Osteocyte (in vitro differentiated cells): ENCODE measurements around the gene KLF13. TPM values are rescaled to one million over a fixed set of nuclear protein-coding genes. Genes with fewer than 3 reads are reported as not detected.
A peak's percentile ranks its signal among the peaks of the same experiment; 100 is the strongest.

Source experiments
- DNase-seq: peaks from one replicate; pipeline ENCODE4 v3.0.0; 2021; ENCODE audit warnings: mixed read lengths; ENCODE audit not compliant: unreplicated experiment; ENCODE audit errors: extremely low spot score
- H3K27ac Mint-ChIP-seq: one replicate; pipeline ENCODE4 v1.8.0; 2021; ENCODE audit warnings: mild to moderate bottlenecking, mixed read lengths; ENCODE audit not compliant: unreplicated experiment
- H3K27me3 Mint-ChIP-seq: one replicate; pipeline ENCODE4 v1.8.0; 2021; ENCODE audit warnings: mixed read lengths; ENCODE audit not compliant: unreplicated experiment
- H3K36me3 Mint-ChIP-seq: one replicate; pipeline ENCODE4 v1.8.0; 2021; ENCODE audit warnings: mixed read lengths; ENCODE audit not compliant: unreplicated experiment
- H3K4me1 Mint-ChIP-seq: one replicate; pipeline ENCODE4 v1.8.0; 2021; ENCODE audit warnings: mixed read lengths; ENCODE audit not compliant: unreplicated experiment
- H3K4me3 Mint-ChIP-seq: one replicate; pipeline ENCODE4 v1.8.0; 2021; ENCODE audit warnings: mild to moderate bottlenecking, moderate library complexity, mixed read lengths; ENCODE audit not compliant: unreplicated experiment
- H3K9me3 Mint-ChIP-seq: one replicate; pipeline ENCODE4 v1.8.0; 2021; ENCODE audit warnings: mixed read lengths; ENCODE audit not compliant: unreplicated experiment
- total RNA-seq: library from RNA; stranded (reverse); gene quantifications from 2 replicates; pipeline ENCODE4 v1.2.1, GENCODE V29; 2021
- TF ChIP-seq, protein P1 (sequence below): fragments of 200-600 bp; sonication (generic); IDR thresholded peaks from 2 replicates; pipeline ENCODE4 v1.5.0; 2021; ENCODE audit warnings: antibody characterized with exemption, mild to moderate bottlenecking, moderate library complexity

KLF13 gene
- total RNA-seq, 1 donor from 2014 or later = 54.5 TPM

DNA sequence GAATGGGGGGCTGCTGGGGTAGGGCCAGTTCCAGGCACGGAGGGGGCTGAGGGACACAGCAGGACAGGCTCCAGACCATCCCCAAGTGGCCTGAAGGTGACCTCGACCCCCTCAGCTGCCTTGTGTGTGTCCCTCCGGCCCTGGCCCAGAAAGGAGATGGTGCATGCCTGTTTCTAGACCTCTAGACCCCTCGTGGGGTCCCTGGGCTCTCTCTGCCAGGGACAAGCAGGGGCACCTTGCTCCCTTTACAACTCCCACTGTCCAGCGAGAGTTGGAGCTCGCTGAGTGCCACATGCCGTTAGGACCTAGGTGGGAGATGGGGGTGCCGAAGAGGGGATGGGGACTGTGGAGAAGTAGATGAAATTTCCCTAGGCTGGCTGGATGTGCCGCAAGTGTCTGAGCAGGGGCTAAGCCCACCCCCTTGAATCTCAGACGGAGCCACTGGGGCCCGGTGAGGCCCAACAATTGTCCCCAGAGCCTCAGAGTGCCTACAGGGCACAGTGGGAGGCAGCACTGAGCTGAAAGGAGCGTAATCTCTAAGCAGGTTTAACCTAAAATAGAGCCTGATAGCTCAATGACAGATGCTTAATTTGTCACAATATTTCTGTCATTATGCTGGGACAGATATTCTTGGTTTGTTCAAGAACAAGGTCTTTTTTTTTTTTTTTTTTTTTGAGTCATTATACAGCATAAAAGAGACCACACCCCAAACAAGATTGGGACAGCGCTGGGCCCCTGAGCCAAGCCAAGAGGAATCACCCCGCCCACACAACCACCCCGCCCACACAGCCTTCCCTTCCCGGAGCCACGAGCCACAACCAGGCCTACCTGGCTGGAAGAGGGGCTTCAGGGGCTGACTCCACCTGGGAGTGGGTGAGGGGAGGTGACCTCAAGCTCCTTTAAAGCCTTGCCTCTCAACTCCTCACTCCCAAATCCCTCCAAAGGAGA is 23.6 kb upstream of the KLF13 start:
- Mint-ChIP-seq H3K27me3 (peaks cover 27% of the 10 kb centered on the region), H3K27ac (no peak overlapping the region), H3K36me3 (no peaks in the 10 kb centered on the region), H3K9me3 (no peaks in the 10 kb centered on the region), H3K4me3 (no peak overlapping the region), H3K4me1 (peaks cover 17% of the 10 kb centered on the region)
- TF ChIP-seq, protein P1, sequence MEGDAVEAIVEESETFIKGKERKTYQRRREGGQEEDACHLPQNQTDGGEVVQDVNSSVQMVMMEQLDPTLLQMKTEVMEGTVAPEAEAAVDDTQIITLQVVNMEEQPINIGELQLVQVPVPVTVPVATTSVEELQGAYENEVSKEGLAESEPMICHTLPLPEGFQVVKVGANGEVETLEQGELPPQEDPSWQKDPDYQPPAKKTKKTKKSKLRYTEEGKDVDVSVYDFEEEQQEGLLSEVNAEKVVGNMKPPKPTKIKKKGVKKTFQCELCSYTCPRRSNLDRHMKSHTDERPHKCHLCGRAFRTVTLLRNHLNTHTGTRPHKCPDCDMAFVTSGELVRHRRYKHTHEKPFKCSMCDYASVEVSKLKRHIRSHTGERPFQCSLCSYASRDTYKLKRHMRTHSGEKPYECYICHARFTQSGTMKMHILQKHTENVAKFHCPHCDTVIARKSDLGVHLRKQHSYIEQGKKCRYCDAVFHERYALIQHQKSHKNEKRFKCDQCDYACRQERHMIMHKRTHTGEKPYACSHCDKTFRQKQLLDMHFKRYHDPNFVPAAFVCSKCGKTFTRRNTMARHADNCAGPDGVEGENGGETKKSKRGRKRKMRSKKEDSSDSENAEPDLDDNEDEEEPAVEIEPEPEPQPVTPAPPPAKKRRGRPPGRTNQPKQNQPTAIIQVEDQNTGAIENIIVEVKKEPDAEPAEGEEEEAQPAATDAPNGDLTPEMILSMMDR = no peak
- peak; percentile 80 for DNase-seq

DNA sequence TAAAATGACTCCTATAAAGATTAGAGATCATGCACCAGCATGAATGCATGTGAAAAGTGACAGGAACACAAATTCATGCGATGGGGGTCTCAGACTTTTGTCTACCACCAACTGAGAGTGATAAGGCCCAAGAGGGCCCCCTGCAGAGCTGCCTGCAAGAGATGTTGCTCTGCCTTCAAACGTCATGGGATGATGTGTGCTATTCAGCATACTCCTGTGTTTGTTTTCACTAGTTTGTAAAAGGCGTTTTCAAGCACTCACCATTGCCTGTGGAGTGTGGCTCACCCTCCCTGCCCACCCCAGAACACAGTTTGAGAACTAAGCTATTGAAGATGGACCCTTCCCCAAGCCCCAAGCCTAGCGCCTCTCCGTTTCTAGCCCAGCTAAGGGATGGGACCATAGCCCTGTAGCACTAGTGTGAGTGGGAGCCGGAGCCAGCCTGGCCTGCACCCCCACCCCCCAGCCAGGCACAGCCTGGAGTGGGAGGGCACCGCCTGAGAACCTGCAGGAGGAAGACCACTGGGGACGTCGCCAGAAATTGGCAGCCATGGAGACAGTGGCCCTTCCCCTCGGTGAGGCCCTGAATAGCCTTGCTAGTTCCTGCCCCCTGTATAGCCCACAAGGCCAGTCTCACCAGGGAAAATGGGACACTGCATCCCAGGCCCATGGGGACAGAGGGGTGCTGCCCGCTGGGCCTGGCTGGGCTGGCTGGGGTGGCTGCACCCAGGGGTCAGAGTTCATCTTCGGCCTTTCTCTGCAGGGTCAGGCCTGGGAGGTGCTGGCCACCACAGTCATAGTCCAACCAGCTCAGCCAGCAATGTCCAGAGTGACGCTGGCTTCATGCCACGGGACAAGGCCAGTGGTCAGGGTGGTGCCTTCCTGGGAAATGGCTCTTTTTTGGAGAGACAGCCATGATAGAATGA is 22.6 kb upstream of the KLF13 start:
- peaks cover 32% of the 10 kb centered on the region for H3K27me3 Mint-ChIP-seq
- no peak overlapping the region for H3K27ac Mint-ChIP-seq
- H3K9me3 Mint-ChIP-seq = no peaks in the 10 kb centered on the region
- H3K36me3 Mint-ChIP-seq = no peaks in the 10 kb centered on the region
- TF ChIP-seq, protein P1 = no peak
- H3K4me1 Mint-ChIP-seq = peaks cover 17% of the 10 kb centered on the region
- DNase-seq = peak; percentile 73
- H3K4me3 Mint-ChIP-seq = no peak overlapping the region

DNA sequence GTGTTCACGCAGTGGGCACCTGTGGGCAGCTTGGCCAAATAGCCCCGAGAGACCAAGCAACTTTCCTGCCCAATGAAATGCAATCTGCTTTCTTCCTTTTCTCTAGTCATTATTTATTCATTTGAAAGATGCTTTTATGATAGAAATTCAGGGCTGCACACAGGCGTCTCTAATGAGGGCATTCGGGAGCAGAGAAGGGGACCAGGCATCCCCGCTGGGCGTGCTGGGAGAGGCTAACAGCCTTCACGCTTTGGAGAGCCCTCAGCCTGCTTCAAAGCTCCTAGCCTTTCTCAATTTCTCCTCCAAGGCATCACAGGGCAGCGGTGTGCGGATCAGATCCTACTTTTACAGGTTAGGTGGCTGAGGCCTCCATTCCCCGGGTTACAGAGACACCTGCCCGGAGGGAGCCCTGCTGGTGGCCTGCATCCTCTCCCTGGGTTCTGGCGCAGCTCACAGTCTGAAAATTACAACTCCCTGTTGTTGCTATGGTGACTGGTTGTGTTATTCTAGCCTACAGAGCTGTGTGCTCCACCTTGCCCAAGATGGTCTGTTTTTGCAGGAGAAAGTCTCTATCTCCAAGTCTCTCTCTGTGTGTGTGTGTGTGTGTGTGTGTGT is 21.8 kb upstream of the KLF13 start:
- peaks cover 34% of the 10 kb centered on the region for H3K27me3 Mint-ChIP-seq
- peak; percentile 67 for DNase-seq
- H3K9me3 Mint-ChIP-seq = no peaks in the 10 kb centered on the region
- H3K4me3 Mint-ChIP-seq = no peak overlapping the region
- H3K27ac Mint-ChIP-seq = no peak overlapping the region
- H3K36me3 Mint-ChIP-seq = no peaks in the 10 kb centered on the region
- TF ChIP-seq, protein P1 = no peak
- peaks cover 17% of the 10 kb centered on the region for H3K4me1 Mint-ChIP-seq

DNA sequence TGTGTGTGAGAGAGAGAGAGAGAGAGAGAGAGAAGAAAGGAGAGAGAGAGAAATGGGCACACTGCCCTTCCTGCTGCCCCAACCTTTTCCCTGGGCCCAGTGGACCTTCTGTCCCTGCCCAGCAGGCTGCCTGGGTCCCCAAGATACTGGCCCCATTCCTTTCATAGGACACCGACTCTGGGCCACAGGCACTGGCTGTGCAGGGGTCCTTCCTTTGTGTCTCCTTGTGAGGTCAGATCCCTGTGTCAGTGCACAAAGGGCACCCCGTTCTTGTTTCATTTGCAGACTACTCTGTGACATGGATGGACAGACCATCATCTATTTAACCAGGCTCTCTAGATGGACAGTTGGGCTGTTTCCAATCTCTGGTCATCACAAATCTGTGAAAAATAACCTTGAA is 21.3 kb upstream of the KLF13 start:
- H3K4me3 Mint-ChIP-seq = no peak overlapping the region
- TF ChIP-seq, protein P1 = no peak
- peaks cover 17% of the 10 kb centered on the region for H3K4me1 Mint-ChIP-seq

More for the DNA sequence above, 21.3 kb upstream of the KLF13 start:
- DNase-seq = peak; percentile 49
- H3K27me3 Mint-ChIP-seq = peaks cover 39% of the 10 kb centered on the region
- H3K9me3 Mint-ChIP-seq = no peaks in the 10 kb centered on the region
- no peak overlapping the region for H3K27ac Mint-ChIP-seq
- no peaks in the 10 kb centered on the region for H3K36me3 Mint-ChIP-seq
